IMR-90 (cell line): Measurements from ENCODE around the gene ABCA2. TPM values are rescaled to one million over a fixed set of nuclear protein-coding genes. Genes with fewer than 3 reads are reported as not detected.

ENCODE experiments used
- ATAC-seq: fragments of 200-7000 bp; cut with Tn5 transposase; 2 replicates; pipeline ENCODE4 v1.9.1; 2020; ENCODE audit warnings: low read depth, mild to moderate bottlenecking, moderate library complexity
- BruUV-seq: library from RNA; stranded (reverse); fragments of 400-500 nt; replicated peaks from 2 replicates; lab custom pipeline; 2021; lab: Mats Ljungman, UMichigan
- CTCF ChIA-PET: fragments of 300-600 bp; formaldehyde crosslinking; extraction: SDS; loops from one replicate; lab custom pipeline; 2021; ENCODE audit warnings: antibody characterized with exemption; lab: Yijun Ruan, JAX
- POLR2A ChIA-PET: fragments of 300-600 bp; sonication (Branson Sonifier 250); formaldehyde crosslinking; loops from one replicate; lab custom pipeline; 2022; ENCODE audit warnings: antibody characterized with exemption; ENCODE audit not compliant: unreplicated experiment; lab: Charles Lee
- DNase-seq: peaks from one replicate; pipeline ENCODE4 v3.0.0; 2013
- H2AFZ ChIP-seq: replicated peaks from 2 replicates; pipeline ENCODE3; 2013; ENCODE audit warnings: low read length, mild to moderate bottlenecking; ENCODE audit not compliant: poor library complexity
- H2AK5ac ChIP-seq: 2 replicates; pipeline ENCODE4 v1.6.1; 2013; ENCODE audit warnings: low read depth, low read length, inconsistent platforms
- H2AK9ac ChIP-seq: replicated peaks from 2 replicates; pipeline ENCODE3; 2013; ENCODE audit warnings: mild to moderate bottlenecking, low read depth, low read length, moderate library complexity; ENCODE audit not compliant: poor library complexity
- H2BK120ac ChIP-seq: 2 replicates; pipeline ENCODE4 v1.6.1; 2013; ENCODE audit warnings: low read depth, low read length, inconsistent platforms
- H2BK15ac ChIP-seq: 3 replicates; pipeline ENCODE4 v1.6.1; 2013; ENCODE audit warnings: low read depth, low read length, inconsistent platforms
- H2BK20ac ChIP-seq: 2 replicates; pipeline ENCODE4 v1.6.1; 2013; ENCODE audit warnings: low read depth, mild to moderate bottlenecking, inconsistent platforms, low read length, moderate library complexity
- H2BK5ac ChIP-seq: 2 replicates; pipeline ENCODE4 v1.6.1; 2013; ENCODE audit warnings: mild to moderate bottlenecking, low read depth, low read length, inconsistent platforms; ENCODE audit not compliant: poor library complexity, severe bottlenecking
- H3K14ac ChIP-seq: replicated peaks from 2 replicates; pipeline ENCODE4 v1.6.1; 2013; ENCODE audit warnings: low read depth, low read length, inconsistent platforms
- H3K18ac ChIP-seq: 2 replicates; pipeline ENCODE4 v1.6.1; 2013; ENCODE audit warnings: low read depth, low read length, control low read depth
- H3K23ac ChIP-seq: 2 replicates; pipeline ENCODE4 v1.6.1; 2013; ENCODE audit warnings: low read depth, low read length, inconsistent platforms
- H3K27ac ChIP-seq: 2 replicates; pipeline ENCODE4 v1.5.1; 2013; ENCODE audit warnings: mild to moderate bottlenecking, control low read depth, low read length; ENCODE audit not compliant: insufficient read depth
- H3K27me3 ChIP-seq: 2 replicates; pipeline ENCODE4 v1.6.1; 2013; ENCODE audit warnings: low read length; ENCODE audit not compliant: control insufficient read depth, insufficient read depth
- H3K36me3 ChIP-seq: 2 replicates; pipeline ENCODE4 v1.6.1; 2013; ENCODE audit warnings: low read length, mixed read lengths; ENCODE audit not compliant: control insufficient read depth, insufficient read depth
- H3K4ac ChIP-seq: 2 replicates; pipeline ENCODE4 v1.6.1; 2013; ENCODE audit warnings: low read depth, low read length, inconsistent platforms
- H3K4me1 ChIP-seq: 2 replicates; pipeline ENCODE4 v1.6.1; 2013; ENCODE audit warnings: low read length, mixed read lengths; ENCODE audit not compliant: control insufficient read depth, insufficient read depth
- H3K4me2 ChIP-seq: 2 replicates; pipeline ENCODE4 v1.6.1; 2013; ENCODE audit warnings: low read depth, mild to moderate bottlenecking, control low read depth, low read length, moderate library complexity
- H3K4me3 ChIP-seq: 2 replicates; pipeline ENCODE4 v1.5.1; 2013; ENCODE audit warnings: low read depth, mild to moderate bottlenecking, control low read depth, low read length, moderate library complexity; ENCODE audit not compliant: insufficient read depth
- H3K56ac ChIP-seq: 2 replicates; pipeline ENCODE4 v1.6.1; 2013; ENCODE audit warnings: low read length, inconsistent platforms; ENCODE audit not compliant: insufficient read depth; ENCODE audit errors: extremely low read depth
- H3K79me1 ChIP-seq, 2 experiments: 2 replicates each; pipeline ENCODE4 v1.6.1; 2013; ENCODE audit warnings: low read length in 2 of 2, inconsistent platforms in 1 of 2, low read depth in 1 of 2
- H3K9ac ChIP-seq: 2 replicates; pipeline ENCODE4 v1.6.1; 2013; ENCODE audit warnings: low read depth, low read length, control low read depth
- H3K9me1 ChIP-seq: 2 replicates; pipeline ENCODE4 v1.6.1; 2013; ENCODE audit warnings: low read length, inconsistent platforms; ENCODE audit not compliant: insufficient read depth
- H3K9me3 ChIP-seq: 2 replicates; pipeline ENCODE4 v1.6.1; 2013; ENCODE audit warnings: low read length; ENCODE audit not compliant: control insufficient read depth, insufficient read depth
- H4K20me1 ChIP-seq: 2 replicates; pipeline ENCODE4 v1.6.1; 2013; ENCODE audit warnings: low read length, inconsistent platforms; ENCODE audit not compliant: insufficient read depth
- H4K5ac ChIP-seq: 2 replicates; pipeline ENCODE4 v1.6.1; 2013; ENCODE audit warnings: mild to moderate bottlenecking, low read depth, low read length, control low read depth
- H4K8ac ChIP-seq, 2 experiments: 2 replicates each; pipeline ENCODE4 v1.6.1; 2013; ENCODE audit warnings: low read depth in 2 of 2, low read length in 2 of 2, control low read depth in 1 of 2, inconsistent platforms in 1 of 2
- H4K91ac ChIP-seq: 2 replicates; pipeline ENCODE4 v1.6.1; 2013; ENCODE audit warnings: low read depth, low read length, inconsistent platforms; ENCODE audit not compliant: insufficient read depth
- BHLHE40 ChIP-seq: fragments of 150-350 bp; IDR thresholded peaks from 2 replicates; pipeline ENCODE4 v1.6.1; 2016; ENCODE audit warnings: mild to moderate bottlenecking, low read depth, low read length
- CEBPB ChIP-seq: IDR thresholded peaks from 2 replicates; pipeline ENCODE4 v1.6.1; 2012; ENCODE audit warnings: low read depth, low read length, improper control_type of control experiment
- CHD1 ChIP-seq: IDR thresholded peaks from 2 replicates; pipeline ENCODE4 v1.6.1; 2012; ENCODE audit warnings: low read depth, low read length, improper control_type of control experiment
- FOS ChIP-seq: fragments of 150-350 bp; IDR thresholded peaks from 2 replicates; pipeline ENCODE4 v1.6.1; 2016; ENCODE audit warnings: low read depth, low read length
- MAFK ChIP-seq: IDR thresholded peaks from 2 replicates; pipeline ENCODE4 v1.6.1; 2012; ENCODE audit warnings: low read depth, low read length, improper control_type of control experiment
- MXI1 ChIP-seq: IDR thresholded peaks from 2 replicates; pipeline ENCODE4 v1.6.1; 2012; ENCODE audit warnings: low read depth, mild to moderate bottlenecking, low read length, moderate library complexity, borderline replicate concordance
- NFE2L2 ChIP-seq: fragments of 150-350 bp; IDR thresholded peaks from 2 replicates; pipeline ENCODE4 v1.6.1; 2016; ENCODE audit warnings: low read depth, mild to moderate bottlenecking, low read length
- POLR2A ChIP-seq: IDR thresholded peaks from 2 replicates; pipeline ENCODE4 v1.6.1; 2012; ENCODE audit warnings: mild to moderate bottlenecking, low read depth, low read length
- RAD21 ChIP-seq: IDR thresholded peaks from 2 replicates; pipeline ENCODE4 v1.6.1; 2012; ENCODE audit warnings: low read length, improper control_type of control experiment
- RCOR1 ChIP-seq: IDR thresholded peaks from 2 replicates; pipeline ENCODE4 v1.6.1; 2012; ENCODE audit warnings: mild to moderate bottlenecking, low read length, improper control_type of control experiment; ENCODE audit not compliant: insufficient replicate concordance
- RFX5 ChIP-seq: IDR thresholded peaks from 2 replicates; pipeline ENCODE4 v1.8.0; 2012; ENCODE audit warnings: low read depth, mild to moderate bottlenecking, low read length, moderate library complexity
- SMC3 ChIP-seq: fragments of 150-350 bp; IDR thresholded peaks from 2 replicates; pipeline ENCODE4 v1.6.1; 2016; ENCODE audit warnings: low read depth, mild to moderate bottlenecking, antibody characterized with exemption, low read length, moderate library complexity
- whole genome bisulfite sequencing, 2 experiments: methylation state at CpG; one replicate each; pipeline versions ENCODE4 v1.1.5 to v1.1.7; 2013; ENCODE audit warnings: missing lambda C conversion rate in 2 of 2; ENCODE audit not compliant: insufficient read length in 1 of 2; ENCODE audit errors: extremely low coverage in 2 of 2; 5-methylcytosine and 5-hydroxymethylcytosine counted together
- dilution Hi-C: fragments of 300-500 bp; cut with HindIII; formaldehyde crosslinking; loops from one replicate; pipeline ENCODE4 v1.14.3; 2018; ENCODE audit warnings: low sequenced_read_pairs; ENCODE audit not compliant: unreplicated experiment
- in situ Hi-C: fragments of 300-500 bp; cut with MboI; formaldehyde crosslinking; loops from 3 replicates; pipeline ENCODE4 v1.14.3; 2019; ENCODE audit warnings: low sequenced_read_pairs, inconsistent platforms, mixed read lengths
- intact Hi-C: fragments of 100-400 bp; cut with micrococcal nuclease; formaldehyde crosslinking; loops from 2 replicates; pipeline ENCODE4 v1.10.0; 2022
- polyA plus RNA-seq, 3 experiments: library from polyadenylated mRNA; depleted of rRNA; stranded (reverse); fragments of >200 nt; gene quantifications; 2 replicates each; pipeline ENCODE4 v1.2.3, GENCODE V29; 2012; ENCODE audit warnings: low replicate concordance in 1 of 3
- total RNA-seq: library from RNA; depleted of rRNA; stranded (reverse); fragments of >200 nt; gene quantifications from 2 replicates; pipeline ENCODE4 v1.2.3, GENCODE V29; 2012
- TF ChIP-seq, protein P1 (sequence below): conservative IDR thresholded peaks from 2 replicates; pipeline ENCODE4 v1.5.1; 2012; ENCODE audit warnings: mild to moderate bottlenecking, low read depth, low read length, improper control_type of control experiment
- TF ChIP-seq, protein P2 (sequence below): fragments of 150-350 bp; IDR thresholded peaks from 2 replicates; pipeline ENCODE4 v1.6.1; 2017; ENCODE audit warnings: mild to moderate bottlenecking, antibody characterized with exemption, low read length, low read depth
- TF ChIP-seq, protein P3 (sequence below): fragments of 150-350 bp; IDR thresholded peaks from 2 replicates; pipeline ENCODE4 v1.6.1; 2016; ENCODE audit warnings: low read depth, mild to moderate bottlenecking, low read length, moderate library complexity, borderline replicate concordance

ABCA2 gene
- total and polyA plus RNA-seq, 2 of the 4 experiments (the other 2 are of a cell fraction): 3.8 to 46.0 TPM

DNA sequence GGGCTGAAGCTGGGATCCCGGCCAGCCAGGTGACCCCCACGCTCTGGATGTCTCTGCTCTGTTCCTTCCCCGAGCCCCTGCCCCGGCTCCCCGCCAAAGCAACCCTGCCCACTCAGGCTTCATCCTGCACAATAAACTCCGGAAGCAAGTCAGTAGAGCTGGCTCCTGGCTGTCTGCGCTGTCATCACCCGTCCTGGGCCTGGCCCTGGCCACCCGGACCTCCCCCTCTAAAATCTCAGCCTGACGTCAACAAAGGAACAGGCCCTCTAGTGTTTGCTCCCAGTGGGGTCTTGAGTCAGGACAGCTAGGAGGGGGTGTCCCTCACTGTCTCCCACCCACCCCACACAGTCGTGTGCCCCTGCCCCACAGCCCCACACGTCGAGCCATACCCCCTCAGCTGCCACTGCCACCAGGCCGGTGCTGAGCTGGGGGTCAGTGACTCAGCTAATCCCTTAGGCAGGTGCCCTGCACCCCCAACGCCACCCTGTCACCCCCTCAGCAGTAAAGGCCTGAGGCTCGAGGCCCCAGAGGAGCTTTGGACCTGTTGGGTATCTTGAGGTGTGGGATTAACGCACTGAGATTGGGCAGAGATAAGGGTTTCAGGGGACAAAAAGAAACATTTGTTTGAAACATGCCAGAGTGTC lies 46.3 kb downstream of the ABCA2 start:
- H3K27ac ChIP-seq: no peak overlapping the region
- H3K27me3 ChIP-seq: peaks cover 37% of the 10 kb centered on the region
- H2AK5ac ChIP-seq: no peak overlapping the region
- DNase-seq: no peak
- H4K91ac ChIP-seq: no peak overlapping the region
- H2BK20ac ChIP-seq: no peak overlapping the region
- H4K8ac ChIP-seq: no peak overlapping the region
- no peak overlapping the region for H2AK9ac ChIP-seq
- no peaks in the 10 kb centered on the region for H3K9me3 ChIP-seq
- no peak overlapping the region for H3K18ac ChIP-seq
- intact Hi-C loops: no loop called here
- no peak overlapping the region for H3K23ac ChIP-seq
- in situ Hi-C loops: no loop called here
- H3K9ac ChIP-seq: no peak overlapping the region
- TF ChIP-seq POLR2A: no peak
- no peak for TF ChIP-seq RAD21
- TF ChIP-seq SMC3: no peak
- no peak for TF ChIP-seq CEBPB
- TF ChIP-seq, protein P1, sequence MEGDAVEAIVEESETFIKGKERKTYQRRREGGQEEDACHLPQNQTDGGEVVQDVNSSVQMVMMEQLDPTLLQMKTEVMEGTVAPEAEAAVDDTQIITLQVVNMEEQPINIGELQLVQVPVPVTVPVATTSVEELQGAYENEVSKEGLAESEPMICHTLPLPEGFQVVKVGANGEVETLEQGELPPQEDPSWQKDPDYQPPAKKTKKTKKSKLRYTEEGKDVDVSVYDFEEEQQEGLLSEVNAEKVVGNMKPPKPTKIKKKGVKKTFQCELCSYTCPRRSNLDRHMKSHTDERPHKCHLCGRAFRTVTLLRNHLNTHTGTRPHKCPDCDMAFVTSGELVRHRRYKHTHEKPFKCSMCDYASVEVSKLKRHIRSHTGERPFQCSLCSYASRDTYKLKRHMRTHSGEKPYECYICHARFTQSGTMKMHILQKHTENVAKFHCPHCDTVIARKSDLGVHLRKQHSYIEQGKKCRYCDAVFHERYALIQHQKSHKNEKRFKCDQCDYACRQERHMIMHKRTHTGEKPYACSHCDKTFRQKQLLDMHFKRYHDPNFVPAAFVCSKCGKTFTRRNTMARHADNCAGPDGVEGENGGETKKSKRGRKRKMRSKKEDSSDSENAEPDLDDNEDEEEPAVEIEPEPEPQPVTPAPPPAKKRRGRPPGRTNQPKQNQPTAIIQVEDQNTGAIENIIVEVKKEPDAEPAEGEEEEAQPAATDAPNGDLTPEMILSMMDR: no peak
- no peak for TF ChIP-seq MXI1
- TF ChIP-seq BHLHE40: no peak
- TF ChIP-seq FOS: no peak
- TF ChIP-seq, protein P2, sequence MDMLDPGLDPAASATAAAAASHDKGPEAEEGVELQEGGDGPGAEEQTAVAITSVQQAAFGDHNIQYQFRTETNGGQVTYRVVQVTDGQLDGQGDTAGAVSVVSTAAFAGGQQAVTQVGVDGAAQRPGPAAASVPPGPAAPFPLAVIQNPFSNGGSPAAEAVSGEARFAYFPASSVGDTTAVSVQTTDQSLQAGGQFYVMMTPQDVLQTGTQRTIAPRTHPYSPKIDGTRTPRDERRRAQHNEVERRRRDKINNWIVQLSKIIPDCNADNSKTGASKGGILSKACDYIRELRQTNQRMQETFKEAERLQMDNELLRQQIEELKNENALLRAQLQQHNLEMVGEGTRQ: no peak
- TF ChIP-seq RCOR1: no peak
- no peak for TF ChIP-seq NFE2L2
- no peak for TF ChIP-seq RFX5
- no peak for TF ChIP-seq MAFK
- TF ChIP-seq, protein P3, sequence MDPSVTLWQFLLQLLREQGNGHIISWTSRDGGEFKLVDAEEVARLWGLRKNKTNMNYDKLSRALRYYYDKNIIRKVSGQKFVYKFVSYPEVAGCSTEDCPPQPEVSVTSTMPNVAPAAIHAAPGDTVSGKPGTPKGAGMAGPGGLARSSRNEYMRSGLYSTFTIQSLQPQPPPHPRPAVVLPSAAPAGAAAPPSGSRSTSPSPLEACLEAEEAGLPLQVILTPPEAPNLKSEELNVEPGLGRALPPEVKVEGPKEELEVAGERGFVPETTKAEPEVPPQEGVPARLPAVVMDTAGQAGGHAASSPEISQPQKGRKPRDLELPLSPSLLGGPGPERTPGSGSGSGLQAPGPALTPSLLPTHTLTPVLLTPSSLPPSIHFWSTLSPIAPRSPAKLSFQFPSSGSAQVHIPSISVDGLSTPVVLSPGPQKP: no peak
- no peak for TF ChIP-seq CHD1
- no TSS peak for BruUV-seq
- H3K9me1 ChIP-seq: no peaks in the 10 kb centered on the region
- no peaks in the 10 kb centered on the region for H3K36me3 ChIP-seq
- peaks cover 7% of the 10 kb centered on the region; the same call in 1 of the 2 replicates for H3K4me1 ChIP-seq
- H3K56ac ChIP-seq: no peak overlapping the region
- 49% methylated on average over 5 of the region's 17 CpGs; no CpG with 5 or more reads in 1 of the 2 experiments for WGBS, 2 experiments
- no peak overlapping the region for H3K4ac ChIP-seq
- H3K14ac ChIP-seq: no peak overlapping the region
- no peak overlapping the region for H2AFZ ChIP-seq
- no peak overlapping the region for H2BK5ac ChIP-seq
- H3K4me2 ChIP-seq: no peak overlapping the region
- H3K4me3 ChIP-seq: no peak overlapping the region
- no peaks in the 10 kb centered on the region for H4K20me1 ChIP-seq
- ATAC-seq: no peak
- no peak overlapping the region for H4K5ac ChIP-seq
- no peak overlapping the region for H2BK15ac ChIP-seq
- POLR2A ChIA-PET: no interaction called here
- dilution Hi-C loops: no loop called here
- H3K79me1 ChIP-seq: no peaks in the 10 kb centered on the region
- H2BK120ac ChIP-seq: no peak overlapping the region
- CTCF ChIA-PET: interaction anchor here (1.2 kb wide), 1 partner anchor 34 kb away, joined by 4 read pairs; no protein-coding TSS in a partner anchor
